GM18508 (cell line): Measurements from ENCODE around the gene UBASH3A.

Source experiments
- ATAC-seq: cut with Tn5 transposase; IDR thresholded peaks from one replicate; pipeline ENCODE4 v1.9.1; 2021; ENCODE audit warnings: moderate number of reproducible peaks; ENCODE audit not compliant: insufficient read depth, unreplicated experiment

The UBASH3A gene

GRCh38 chr21:42479582-42479981, 75.9 kb downstream of the UBASH3A start:
- ATAC-seq, result no peak

- ATAC-seq, result no peak
These were observed 77.0 kb downstream of the UBASH3A start for GRCh38 chr21:42480736-42481135.

GRCh38 chr21:42481169-42481568, 77.5 kb downstream of the UBASH3A start:
- ATAC-seq, result no peak

GRCh38 chr21:42484966-42485365, 81.3 kb downstream of the UBASH3A start:
- no peak for ATAC-seq

DNA sequence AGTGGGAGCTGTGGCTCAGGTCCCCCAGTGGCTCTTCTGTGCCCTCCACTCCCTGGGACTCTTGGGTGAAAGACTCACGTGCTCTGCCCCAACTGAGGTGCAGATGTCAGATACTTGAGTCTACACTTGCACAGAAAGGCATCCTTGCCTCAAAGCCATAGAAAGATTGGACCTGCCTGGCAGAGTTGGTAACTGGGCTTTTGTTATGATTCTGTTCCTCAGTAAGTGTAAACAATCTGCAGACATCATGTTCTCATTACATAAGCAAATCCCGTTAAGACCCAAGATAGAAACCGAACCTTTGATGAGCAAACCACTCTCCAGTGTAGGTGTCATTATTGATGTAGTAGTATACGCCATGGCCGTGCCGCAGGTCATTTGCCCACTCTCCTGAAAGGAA, 82.4 kb downstream of the UBASH3A start:
- ATAC-seq, result no peak

- ATAC-seq, result no peak
These were observed 82.8 kb downstream of the UBASH3A start for GRCh38 chr21:42486531-42486930.

DNA sequence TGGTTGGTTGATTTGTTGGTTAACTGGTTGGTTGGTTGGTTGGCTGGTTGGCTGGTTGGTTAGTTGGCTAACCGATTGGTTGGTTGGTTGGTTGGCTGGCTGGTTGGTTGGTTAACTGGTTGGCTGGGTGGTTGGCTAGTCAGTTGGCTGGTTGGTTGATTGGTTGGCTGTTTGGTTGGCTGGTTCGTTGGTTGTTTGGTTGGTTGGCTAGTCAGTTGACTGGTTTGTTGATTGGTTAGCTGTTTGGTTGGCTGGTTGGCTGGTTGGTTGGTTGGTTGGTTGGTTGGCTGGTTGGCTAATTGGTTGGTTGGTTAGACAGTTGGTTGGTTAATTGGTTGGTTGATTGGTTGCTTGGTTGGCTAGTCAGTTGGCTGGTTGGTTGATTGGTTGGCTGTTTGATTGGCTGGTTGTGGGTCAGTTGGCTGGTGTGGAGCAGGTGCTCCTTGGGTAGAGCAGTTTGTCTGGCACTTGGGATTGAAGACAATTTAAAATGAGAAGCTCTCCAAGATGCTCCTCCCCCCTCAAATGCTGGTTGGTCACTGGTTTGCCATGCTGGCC, 85.4 kb downstream of the UBASH3A start:
- ATAC-seq, result no peak

GRCh38 chr21:42489991-42490390, 86.3 kb downstream of the UBASH3A start:
- no peak for ATAC-seq

DNA sequence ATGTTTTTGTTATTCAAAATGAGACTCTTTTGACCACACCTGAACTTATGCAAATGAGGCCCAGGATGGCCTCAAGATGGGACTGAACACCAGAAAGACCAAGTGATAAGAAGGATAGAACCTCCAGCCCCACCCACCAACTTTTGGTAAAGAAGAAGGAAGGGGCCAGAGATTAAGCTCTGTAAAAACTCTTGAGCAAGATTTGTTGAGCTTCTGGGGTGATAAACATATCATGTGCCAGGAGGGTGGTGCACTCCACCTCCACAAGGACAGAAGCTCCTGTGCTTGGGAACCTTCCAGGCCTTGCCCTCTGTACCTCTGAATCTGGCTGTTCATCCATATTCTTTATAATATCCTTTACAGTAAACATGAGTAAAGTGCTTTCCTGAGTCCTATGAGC, 87.0 kb downstream of the UBASH3A start:
- no peak for ATAC-seq

DNA sequence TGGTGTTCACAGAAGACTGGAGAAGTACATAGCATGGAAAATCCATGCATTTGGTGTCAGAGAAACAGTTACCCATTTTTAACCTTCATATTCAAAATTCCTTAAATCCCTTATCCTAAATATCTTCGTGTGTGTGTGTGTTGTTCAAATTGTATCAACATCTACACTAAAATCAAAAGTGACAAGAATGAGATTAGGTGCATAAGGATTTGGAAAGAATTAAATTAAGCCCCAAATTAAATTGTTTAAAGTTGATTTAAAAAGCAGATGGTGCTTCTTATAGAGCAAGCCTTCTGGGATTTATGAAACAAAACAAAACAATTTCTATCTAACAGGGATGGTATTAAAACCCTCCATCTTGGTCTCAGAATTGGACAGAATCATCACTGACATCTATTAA, 87.6 kb downstream of the UBASH3A start:
- ATAC-seq, result no peak

- ATAC-seq, result no peak
These were observed 88.5 kb downstream of the UBASH3A start for GRCh38 chr21:42492201-42492600.

DNA sequence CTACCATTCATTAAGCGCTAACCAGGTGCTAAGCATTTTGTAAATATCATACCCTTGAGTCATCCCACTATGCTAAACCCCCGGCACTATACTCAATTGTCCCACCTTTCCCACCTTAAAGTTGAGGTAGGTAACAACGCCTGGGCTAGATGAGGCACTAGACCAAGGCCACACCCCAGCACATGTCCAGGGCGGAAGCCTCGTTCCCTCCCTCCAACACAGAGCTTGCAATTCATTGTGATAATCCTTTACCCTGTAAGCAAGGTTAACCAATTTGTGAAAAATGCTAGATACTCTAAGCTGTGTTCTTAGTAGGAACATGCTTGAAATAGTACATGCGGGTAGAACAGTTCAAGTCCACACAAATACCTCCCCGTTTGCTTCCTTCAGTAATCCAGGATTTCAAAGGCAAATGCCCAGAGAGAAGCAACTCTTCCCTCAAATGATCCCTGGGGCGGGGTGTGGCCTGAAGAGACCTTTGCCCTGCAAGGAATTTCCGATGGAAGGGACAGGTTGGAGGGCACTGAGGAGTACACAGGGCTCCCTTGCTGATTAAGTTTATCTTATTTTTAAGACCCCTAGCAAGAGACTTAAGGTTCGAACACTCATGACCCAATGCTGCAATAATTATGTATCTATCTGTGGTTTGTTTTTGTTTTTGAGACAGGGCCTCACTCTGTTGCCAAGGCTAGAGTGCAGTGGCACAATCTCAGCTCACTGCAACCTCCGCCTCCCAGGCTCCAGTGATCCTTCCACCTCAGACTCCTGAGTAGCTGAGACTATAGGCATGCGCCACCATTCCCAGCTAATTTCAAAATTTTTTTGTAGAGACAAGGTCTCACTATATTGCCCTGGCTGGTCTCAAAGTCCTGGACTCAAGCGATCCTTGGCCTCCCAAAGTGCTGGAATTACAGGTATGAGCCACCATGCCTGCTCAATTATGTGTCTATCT, 89.7 kb downstream of the UBASH3A start:
- ATAC-seq, result no peak

GRCh38 chr21:42495027-42495426, 91.3 kb downstream of the UBASH3A start:
- ATAC-seq, result no peak

DNA sequence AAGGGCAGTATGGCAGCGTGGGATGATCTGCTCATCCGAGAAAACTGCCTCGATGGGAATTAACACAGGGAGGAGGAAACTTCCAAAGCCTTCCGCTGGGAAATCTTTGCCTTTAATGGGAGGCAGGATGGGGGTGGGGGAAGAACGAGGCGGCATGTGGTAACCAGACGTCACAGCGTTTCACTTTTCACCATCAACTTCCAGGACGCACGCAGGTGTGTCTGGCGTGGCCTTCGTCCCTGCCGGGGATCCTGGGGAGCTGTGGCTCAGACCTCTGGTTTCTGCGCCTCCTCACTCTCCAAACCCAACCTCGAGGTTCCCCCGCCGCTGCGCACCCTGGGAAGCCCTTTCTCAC, 92.0 kb downstream of the UBASH3A start:
- ATAC-seq, result no peak

DNA sequence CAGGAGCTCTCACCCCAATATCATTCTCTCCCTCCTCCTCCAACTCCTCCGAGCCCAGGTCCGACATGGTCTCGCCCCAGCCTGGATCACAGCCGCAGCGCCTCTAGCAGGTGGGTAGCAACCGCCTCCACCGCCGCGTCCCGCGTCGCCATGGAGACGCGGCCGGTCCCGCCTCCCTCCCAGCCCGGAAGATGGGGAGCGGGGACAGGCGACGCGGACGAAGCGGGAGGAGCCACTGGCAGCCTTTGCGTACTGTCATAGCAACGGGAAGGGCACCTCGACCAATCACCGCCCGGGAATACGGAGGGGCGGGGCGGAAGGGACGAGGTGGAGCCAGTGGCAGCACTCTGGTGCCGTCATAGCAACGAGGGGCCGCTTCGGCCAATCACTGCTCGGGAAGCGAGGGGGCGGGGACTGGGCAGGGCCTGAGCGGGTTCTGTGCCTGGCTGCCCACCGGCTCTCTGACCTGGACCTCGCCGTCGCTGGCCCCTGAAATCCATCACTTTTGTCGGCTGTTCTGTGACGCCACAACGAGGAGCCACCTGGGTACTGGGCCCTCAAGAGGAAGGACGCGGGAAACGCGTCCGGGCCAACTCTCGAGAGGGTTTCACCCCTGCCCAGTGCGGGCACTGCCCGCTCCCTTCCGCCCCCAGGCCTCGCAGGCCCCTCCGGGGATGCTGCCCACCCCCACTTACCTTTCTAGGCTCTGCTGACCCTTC, 92.6 kb downstream of the UBASH3A start, which contains the start of gene RSPH1:
RSPH1 (minus strand) TSS at position 105 of the 719 bp plus-strand sequence; CDS start at position 67, 38 bp downstream.
- ATAC-seq, result peak; percentile 93

GRCh38 chr21:42496839-42497202, 93.1 kb downstream of the UBASH3A start:
- no peak for ATAC-seq
